HEK293 (cell line): Measurements from ENCODE around the gene ISOC1.

Experiments
- CTCF ChIA-PET: fragments of 350-600 bp; formaldehyde crosslinking; extraction: SDS; loops from one replicate; lab custom pipeline; 2021; ENCODE audit warnings: antibody characterized with exemption; lab: Yijun Ruan, JAX
- POLR2A ChIA-PET: fragments of 300-600 bp; formaldehyde crosslinking; extraction: SDS; loops from one replicate; lab custom pipeline; 2020; ENCODE audit warnings: antibody characterized with exemption, inconsistent platforms; lab: Yijun Ruan, JAX
- H3K27ac ChIP-seq: fragments of 200-500 bp; sonication (Bioruptor generic); 2 replicates; pipeline ENCODE4 v1.5.1; 2014; ENCODE audit warnings: low read depth, low read length, control low read depth, inconsistent platforms; ENCODE audit errors: extremely low read depth
- H3K36me3 ChIP-seq, 2 experiments: fragments of 200-500 bp in 1 of 2; sonication (Bioruptor generic) in 1 of 2; 1 replicate in 1 of 2; 2 replicates in 1 of 2; pipeline ENCODE4 v1.5.1; 2014 to 2017; ENCODE audit warnings: inconsistent platforms in 2 of 2, low read length in 2 of 2; ENCODE audit not compliant: control insufficient read depth in 2 of 2, insufficient read depth in 1 of 2
- H3K4me1 ChIP-seq: fragments of 200-500 bp; sonication (Bioruptor generic); 2 replicates; pipeline ENCODE4 v1.5.1; 2014; ENCODE audit warnings: mild to moderate bottlenecking, low read length, inconsistent platforms; ENCODE audit not compliant: control insufficient read depth, insufficient read depth
- H3K4me3 ChIP-seq: 2 replicates; pipeline ENCODE4 v1.5.1; 2011; ENCODE audit warnings: low read depth, mild to moderate bottlenecking, control low read depth, low read length, moderate library complexity
- H3K9me3 ChIP-seq: fragments of 200-500 bp; sonication (Bioruptor generic); 2 replicates; pipeline ENCODE4 v1.5.1; 2014; ENCODE audit warnings: low read depth, low read length, inconsistent platforms; ENCODE audit not compliant: control insufficient read depth, insufficient read depth
- BCL6B ChIP-seq: fragments of 450-650 bp; formaldehyde crosslinking; IDR thresholded peaks from 2 replicates; pipeline ENCODE4 v1.5.1; 2017; ENCODE audit warnings: missing biosample characterization, missing genetic modification characterization
- CTCF ChIP-seq: fragments of 450-650 bp; formaldehyde crosslinking; IDR thresholded peaks from 2 replicates; pipeline ENCODE4 v1.5.1; 2016; ENCODE audit warnings: missing biosample characterization, missing genetic modification characterization
- GLIS2 ChIP-seq: fragments of 450-650 bp; formaldehyde crosslinking; IDR thresholded peaks from 2 replicates; pipeline ENCODE4 v1.5.1; 2016; ENCODE audit warnings: missing biosample characterization, missing genetic modification characterization
- KLF16 ChIP-seq: fragments of 450-650 bp; formaldehyde crosslinking; IDR thresholded peaks from 2 replicates; pipeline ENCODE4 v1.5.1; 2017; ENCODE audit warnings: missing biosample characterization, missing genetic modification characterization
- KLF9 ChIP-seq: fragments of 450-650 bp; formaldehyde crosslinking; IDR thresholded peaks from 2 replicates; pipeline ENCODE4 v1.5.1; 2016; ENCODE audit warnings: missing biosample characterization, missing genetic modification characterization, low read depth
- MZF1 ChIP-seq: fragments of 450-650 bp; formaldehyde crosslinking; IDR thresholded peaks from 2 replicates; pipeline ENCODE4 v1.5.1; 2017; ENCODE audit warnings: missing biosample characterization, missing genetic modification characterization, borderline replicate concordance
- PATZ1 ChIP-seq: fragments of 450-650 bp; formaldehyde crosslinking; IDR thresholded peaks from 2 replicates; pipeline ENCODE4 v1.5.1; 2016; ENCODE audit warnings: missing biosample characterization, missing genetic modification characterization
- SP2 ChIP-seq: fragments of 450-650 bp; formaldehyde crosslinking; IDR thresholded peaks from 2 replicates; pipeline ENCODE4 v1.5.1; 2016; ENCODE audit warnings: missing biosample characterization, missing genetic modification characterization
- ZBTB21 ChIP-seq: fragments of 450-650 bp; formaldehyde crosslinking; IDR thresholded peaks from 2 replicates; pipeline ENCODE4 v1.5.1; 2017; ENCODE audit warnings: missing biosample characterization, missing genetic modification characterization
- ZBTB26 ChIP-seq: fragments of 450-650 bp; formaldehyde crosslinking; optimal IDR thresholded peaks from 2 replicates; pipeline ENCODE3; 2016; ENCODE audit warnings: missing biosample characterization, mild to moderate bottlenecking, missing genetic modification characterization
- ZEB2 ChIP-seq: fragments of 450-650 bp; formaldehyde crosslinking; IDR thresholded peaks from 2 replicates; pipeline ENCODE4 v1.5.1; 2016; ENCODE audit warnings: missing biosample characterization, missing genetic modification characterization
- ZNF10 ChIP-seq: fragments of 450-650 bp; formaldehyde crosslinking; IDR thresholded peaks from 2 replicates; pipeline ENCODE4 v1.5.1; 2017; ENCODE audit warnings: missing biosample characterization, missing genetic modification characterization
- ZNF121 ChIP-seq: fragments of 450-650 bp; formaldehyde crosslinking; IDR thresholded peaks from 2 replicates; pipeline ENCODE4 v1.5.1; 2016; ENCODE audit warnings: missing biosample characterization, missing genetic modification characterization
- ZNF132 ChIP-seq: fragments of 450-650 bp; formaldehyde crosslinking; IDR thresholded peaks from 2 replicates; pipeline ENCODE4 v1.5.1; 2017; ENCODE audit warnings: missing biosample characterization, missing genetic modification characterization, borderline replicate concordance
- ZNF266 ChIP-seq: fragments of 450-650 bp; formaldehyde crosslinking; IDR thresholded peaks from 2 replicates; pipeline ENCODE4 v1.5.1; 2016; ENCODE audit warnings: missing biosample characterization, missing genetic modification characterization, low read depth
- ZNF311 ChIP-seq: fragments of 450-650 bp; formaldehyde crosslinking; IDR thresholded peaks from 2 replicates; pipeline ENCODE4 v1.5.1; 2017; ENCODE audit warnings: missing biosample characterization, missing genetic modification characterization, borderline replicate concordance
- ZNF324 ChIP-seq: fragments of 450-650 bp; formaldehyde crosslinking; IDR thresholded peaks from 2 replicates; pipeline ENCODE4 v1.5.1; 2016; ENCODE audit warnings: missing biosample characterization, missing genetic modification characterization
- ZNF335 ChIP-seq: fragments of 450-650 bp; formaldehyde crosslinking; conservative IDR thresholded peaks from 2 replicates; pipeline ENCODE4 v1.5.1; 2016; ENCODE audit warnings: missing biosample characterization, missing genetic modification characterization
- ZNF341 ChIP-seq: fragments of 450-650 bp; formaldehyde crosslinking; IDR thresholded peaks from 2 replicates; pipeline ENCODE4; 2016; ENCODE audit warnings: low read depth, missing biosample characterization, missing genetic modification characterization
- ZNF362 ChIP-seq: fragments of 450-650 bp; formaldehyde crosslinking; IDR thresholded peaks from 2 replicates; pipeline ENCODE4 v1.5.1; 2016; ENCODE audit warnings: missing biosample characterization, missing genetic modification characterization
- ZNF416 ChIP-seq: fragments of 450-650 bp; formaldehyde crosslinking; IDR thresholded peaks from 2 replicates; pipeline ENCODE4 v1.5.1; 2016; ENCODE audit warnings: missing biosample characterization, missing genetic modification characterization
- ZNF521 ChIP-seq: fragments of 450-650 bp; formaldehyde crosslinking; IDR thresholded peaks from 2 replicates; pipeline ENCODE4 v1.5.1; 2017; ENCODE audit warnings: missing biosample characterization, mild to moderate bottlenecking, missing genetic modification characterization
- ZNF530 ChIP-seq: fragments of 450-650 bp; formaldehyde crosslinking; IDR thresholded peaks from 2 replicates; pipeline ENCODE4 v1.5.1; 2016; ENCODE audit warnings: low read depth, missing biosample characterization, missing genetic modification characterization
- ZNF548 ChIP-seq: fragments of 450-650 bp; formaldehyde crosslinking; IDR thresholded peaks from 2 replicates; pipeline ENCODE4 v1.5.1; 2016; ENCODE audit warnings: missing biosample characterization, missing genetic modification characterization
- ZNF610 ChIP-seq: fragments of 450-650 bp; formaldehyde crosslinking; IDR thresholded peaks from 2 replicates; pipeline ENCODE4 v1.5.1; 2016; ENCODE audit warnings: missing biosample characterization, missing genetic modification characterization, borderline replicate concordance
- ZNF785 ChIP-seq: fragments of 450-650 bp; formaldehyde crosslinking; IDR thresholded peaks from 2 replicates; pipeline ENCODE4 v1.5.1; 2016; ENCODE audit warnings: missing biosample characterization, missing genetic modification characterization
- ZNF791 ChIP-seq: fragments of 450-650 bp; formaldehyde crosslinking; IDR thresholded peaks from 2 replicates; pipeline ENCODE4 v1.5.1; 2016; ENCODE audit warnings: missing biosample characterization, missing genetic modification characterization
- ZNF837 ChIP-seq: fragments of 450-650 bp; formaldehyde crosslinking; IDR thresholded peaks from 2 replicates; pipeline ENCODE4 v1.5.1; 2016; ENCODE audit warnings: missing biosample characterization, missing genetic modification characterization

Gene ISOC1

GRCh38 chr5:129078660-129079059 is 15.9 kb upstream of the ISOC1 start:
- Histone ChIP-seq H3K36me3 (no peaks in the 10 kb centered on the region), H3K9me3 (no peaks in the 10 kb centered on the region), H3K4me1 (peaks cover 10% of the 10 kb centered on the region; the same call in 1 of the 2 replicates), H3K27ac (no peak overlapping the region), H3K4me3 (no peak overlapping the region)
- TF ChIP-seq ZEB2 (tag by site-specific recombination) = no peak
- no peak for TF ChIP-seq ZNF311 (tag by site-specific recombination)
- TF ChIP-seq CTCF (tag by site-specific recombination) = no peak
- no peak for TF ChIP-seq ZNF530 (tag by site-specific recombination)
- no peak for TF ChIP-seq KLF16 (tag by site-specific recombination)
- no peak for TF ChIP-seq PATZ1 (tag by site-specific recombination)
- TF ChIP-seq ZNF341 (tag by site-specific recombination) = no peak
- TF ChIP-seq ZNF837 (tag by site-specific recombination) = no peak
- TF ChIP-seq MZF1 (tag by site-specific recombination) = no peak
- TF ChIP-seq ZNF548 (tag by site-specific recombination) = no peak
- TF ChIP-seq ZNF362 (tag by site-specific recombination) = no peak
- no peak for TF ChIP-seq ZNF785 (tag by site-specific recombination)
- TF ChIP-seq ZNF266 (tag by site-specific recombination) = no peak
- no peak for TF ChIP-seq ZNF335 (tag by site-specific recombination)
- no peak for TF ChIP-seq SP2 (tag by site-specific recombination)
- TF ChIP-seq ZNF416 = no peak
- no peak for TF ChIP-seq ZBTB26 (tag by site-specific recombination)
- no peak for TF ChIP-seq ZNF10 (tag by site-specific recombination)
- no peak for TF ChIP-seq ZBTB21
- TF ChIP-seq ZNF132 (tag by site-specific recombination) = no peak
- CTCF ChIA-PET = no interaction called here
- POLR2A ChIA-PET = no interaction called here

- Histone ChIP-seq H3K27ac (no peak overlapping the region), H3K36me3 (no peaks in the 10 kb centered on the region), H3K4me1 (peaks cover 10% of the 10 kb centered on the region; the same call in 1 of the 2 replicates), H3K9me3 (no peaks in the 10 kb centered on the region), H3K4me3 (no peak overlapping the region)
- CTCF ChIA-PET = no interaction called here
- POLR2A ChIA-PET = no interaction called here
- TF ChIP-seq GLIS2 (tag by site-specific recombination) = no peak
- TF ChIP-seq PATZ1 (tag by site-specific recombination) = no peak
- TF ChIP-seq KLF9 (tag by site-specific recombination) = no peak
- TF ChIP-seq ZBTB21 = no peak
- no peak for TF ChIP-seq ZNF791 (tag by site-specific recombination)
- TF ChIP-seq ZNF121 (tag by site-specific recombination) = no peak
- no peak for TF ChIP-seq ZNF324
- no peak for TF ChIP-seq BCL6B (tag by site-specific recombination)
- no peak for TF ChIP-seq KLF16 (tag by site-specific recombination)
- TF ChIP-seq ZNF610 (tag by site-specific recombination) = no peak
- TF ChIP-seq ZNF521 = no peak
Measured at GRCh38 chr5:129079496-129079895, 15.1 kb upstream of the ISOC1 start.
